Posterior cingulate gyrus (tissue), 11 donors: ENCODE results near the gene PLCB2.

Experiments used
- DNase-seq, 10 donors: peaks; one replicate each; pipeline versions ENCODE4 v3.0.0 to v3.0.0-alpha.2; 2020 to 2021; ENCODE audit warnings: mixed read lengths in 3 of 10
- intact Hi-C: fragments of 100-400 bp; cut with DNase I; formaldehyde crosslinking; loops from one replicate; pipeline ENCODE4 v1.15.1; 2023

Gene PLCB2

GRCh38 chr15:40292246-40292645 lies 15.5 kb downstream of the PLCB2 start:
- intact Hi-C loops, result no loop called here
- DNase-seq, result peak in 3 of 10 donors; percentile 25 to 53 (median 41)

DNA sequence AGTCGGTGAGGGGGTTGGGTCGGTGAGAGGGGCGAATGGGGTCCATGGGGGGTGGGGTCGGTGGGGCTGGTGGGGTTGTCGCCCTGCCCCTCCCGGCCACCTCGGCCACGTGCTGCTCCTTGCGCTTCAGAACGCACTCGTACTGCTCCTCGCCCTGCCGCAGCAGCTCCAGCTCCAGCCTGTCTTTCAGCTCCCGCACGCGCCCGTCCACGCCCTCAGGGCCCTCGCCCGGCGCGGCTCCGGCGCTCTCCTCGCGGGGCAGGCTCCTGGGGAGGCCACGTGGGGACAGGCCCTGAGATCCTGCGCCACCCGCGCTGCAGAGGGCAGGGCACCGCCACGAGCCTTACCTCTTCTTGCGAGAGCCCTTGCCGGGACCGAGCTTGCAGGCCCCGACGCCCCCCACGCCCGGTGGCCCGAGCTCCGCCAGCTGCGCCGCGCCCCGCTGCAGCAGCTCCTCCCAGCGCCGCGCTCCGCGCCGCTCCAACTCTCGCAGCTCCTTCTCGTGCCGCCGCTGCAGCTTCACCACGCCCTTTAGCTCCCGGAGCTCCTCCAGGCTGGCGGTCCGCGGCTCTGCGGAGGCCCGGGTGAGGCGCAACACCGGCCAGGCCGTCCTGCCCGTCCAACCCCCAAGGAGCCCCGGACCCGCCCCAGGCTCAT lies 16.7 kb downstream of the PLCB2 start:
- peak in 4 of 10 donors; percentile 42 to 93 (median 64) for DNase-seq
- intact Hi-C loops, result no loop called here

- intact Hi-C loops, result no loop called here
Measured at GRCh38 chr15:40290545-40290917, 17.2 kb downstream of the PLCB2 start.

GRCh38 chr15:40289140-40289775 lies 18.5 kb downstream of the PLCB2 start:
- intact Hi-C loops, result no loop called here
- DNase-seq, result peak in 3 of 10 donors; percentile 42 to 78 (median 50)

More at GRCh38 chr15:40290545-40290917, 17.2 kb downstream of the PLCB2 start:
- peak in 1 of 10 donors; percentile 70 for DNase-seq

- intact Hi-C loops, result no loop called here
- peak in 1 of 10 donors; percentile 33 for DNase-seq
Measured at GRCh38 chr15:40287968-40288367, 19.8 kb downstream of the PLCB2 start.

- intact Hi-C loops, result no loop called here
- DNase-seq, result no peak
Measured at GRCh38 chr15:40287505-40287904, 20.2 kb downstream of the PLCB2 start.

GRCh38 chr15:40286794-40287193 lies 20.9 kb downstream of the PLCB2 start:
- no peak for DNase-seq
- intact Hi-C loops, result no loop called here

- intact Hi-C loops, result no loop called here
- peak in 1 of 10 donors; percentile 80 for DNase-seq
Measured at GRCh38 chr15:40286061-40286532, 21.6 kb downstream of the PLCB2 start.

DNA sequence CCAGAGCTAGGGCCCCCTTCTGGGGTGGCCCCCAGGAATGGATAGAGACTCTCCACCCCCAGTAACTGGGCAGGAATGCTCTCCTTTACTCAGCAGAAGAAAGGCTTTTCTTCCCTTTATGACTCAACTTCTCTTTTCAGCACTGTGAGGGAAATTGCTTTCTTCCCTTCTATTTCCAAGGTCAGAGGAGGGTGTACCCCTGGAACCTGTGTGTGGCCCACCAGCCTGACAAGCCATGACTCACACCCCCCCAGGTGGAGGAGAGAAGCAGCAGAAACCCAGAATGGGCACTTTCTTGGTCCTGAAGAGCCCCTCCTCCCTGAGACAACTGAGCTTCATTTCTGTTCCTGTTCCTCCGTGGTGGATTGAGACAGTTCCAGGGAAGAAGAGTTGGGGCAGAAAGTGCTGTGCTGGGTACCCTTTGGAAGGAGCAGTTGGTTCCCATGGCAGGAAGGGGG lies 22.2 kb downstream of the PLCB2 start:
- no peak for DNase-seq
- intact Hi-C loops, result no loop called here

GRCh38 chr15:40285151-40285550 lies 22.6 kb downstream of the PLCB2 start:
- intact Hi-C loops, result no loop called here
- no peak for DNase-seq

GRCh38 chr15:40283615-40284300 lies 24.0 kb downstream of the PLCB2 start:
- peak in 1 of 10 donors; percentile 49 for DNase-seq
- intact Hi-C loops, result no loop called here

DNA sequence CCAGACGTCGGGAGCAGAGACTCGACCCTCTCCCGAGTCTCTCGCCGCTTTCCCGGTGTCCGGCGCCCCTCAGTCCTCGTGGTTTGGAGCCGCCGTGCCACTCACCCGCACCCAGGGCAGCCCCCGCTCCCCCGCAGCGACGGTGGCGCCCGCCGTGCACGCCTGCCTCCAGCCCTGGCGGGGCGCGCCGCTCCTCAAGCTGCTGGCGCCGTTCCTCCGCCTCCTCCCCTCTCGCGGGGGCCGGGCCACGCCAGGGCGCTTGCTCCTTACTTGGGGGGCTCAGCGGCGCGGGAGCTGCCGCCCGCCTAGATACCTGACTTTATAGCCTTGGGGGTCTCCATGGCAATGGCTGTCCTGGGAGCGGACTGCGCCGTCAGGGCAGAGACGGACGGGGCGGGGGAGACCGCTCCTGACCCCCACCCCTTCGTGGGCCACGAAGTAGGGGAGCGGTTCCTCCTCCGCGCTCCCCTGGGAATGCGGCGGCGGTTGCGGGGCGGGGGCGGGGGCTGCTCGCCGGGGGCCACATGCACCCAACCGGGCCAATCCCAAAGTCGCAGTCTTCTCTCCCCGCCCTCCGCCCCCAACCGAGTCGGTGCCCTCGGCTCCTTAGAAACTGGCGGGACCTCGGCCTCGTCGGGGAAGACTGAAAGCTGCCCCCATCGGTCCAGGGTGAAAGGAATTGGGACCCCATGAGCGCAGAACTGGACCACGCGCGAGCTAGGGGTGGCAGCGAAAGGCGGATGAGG lies 24.7 kb downstream of the PLCB2 start, which contains the start of gene ANKRD63:
TSS of gene ANKRD63 (minus strand) at position 196 of the 746 bp plus-strand sequence. CDS start 478 bp downstream, outside the sequence.
- peak in 1 of 10 donors; percentile 77 for DNase-seq
- intact Hi-C loops, result no loop called here

DNA sequence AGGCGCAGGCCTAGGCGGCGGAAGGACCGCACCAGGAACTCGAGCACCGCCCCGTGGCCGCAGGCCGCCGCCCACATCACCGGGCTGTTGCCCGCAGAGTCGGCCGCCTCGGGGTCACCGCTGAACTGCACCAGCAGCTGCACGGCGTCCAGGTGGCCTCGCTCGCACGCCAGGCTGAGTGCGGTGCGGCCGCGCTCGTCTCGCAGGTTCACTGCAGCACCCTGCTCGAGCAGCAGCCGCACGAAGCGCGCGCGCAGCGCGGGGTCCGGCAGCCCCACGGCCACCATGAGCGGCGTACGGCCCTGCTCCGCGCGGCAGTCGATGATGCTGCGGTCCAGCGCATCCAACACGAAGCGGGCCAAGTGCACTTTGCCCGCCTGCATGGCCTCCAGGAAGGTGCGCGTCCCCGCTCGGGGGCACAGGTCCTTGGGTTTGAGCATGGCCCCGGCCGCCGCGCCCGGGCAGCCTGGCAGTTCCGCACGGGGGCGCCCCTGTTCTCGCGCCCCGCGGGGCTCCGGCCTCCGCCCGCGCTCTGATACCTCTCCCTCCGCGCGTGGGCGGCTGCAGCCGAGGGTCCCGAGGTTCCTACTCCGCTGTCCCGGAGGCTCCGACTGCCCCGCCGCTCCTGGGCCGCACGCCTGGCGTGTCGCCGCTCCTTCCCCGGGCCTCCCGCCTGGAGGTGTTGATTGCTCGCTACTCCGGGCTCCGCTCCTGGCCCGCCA lies 25.4 kb downstream of the PLCB2 start:
- intact Hi-C loops, result no loop called here
- DNase-seq, result peak in 1 of 10 donors; percentile 71

DNA sequence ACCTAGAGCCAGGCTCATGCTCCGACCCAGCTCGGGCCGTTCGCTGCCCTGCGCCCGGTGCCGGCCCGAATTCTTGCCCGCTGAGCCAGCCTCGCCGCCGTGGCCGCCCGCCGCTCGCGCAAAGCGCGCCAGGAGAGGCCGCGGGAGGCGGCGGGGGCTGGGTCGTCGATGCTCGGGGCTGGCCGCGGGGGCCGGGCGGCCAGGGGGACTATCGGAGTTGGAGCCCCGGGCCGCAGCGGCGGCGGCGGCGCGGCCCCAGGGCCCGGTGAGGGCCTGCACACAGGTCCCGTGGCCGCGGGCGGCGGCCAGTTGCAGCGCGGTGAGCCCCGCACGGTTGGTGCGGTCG lies 26.0 kb downstream of the PLCB2 start:
- intact Hi-C loops, result no loop called here
- no peak for DNase-seq

- intact Hi-C loops, result no loop called here
- peak in 1 of 10 donors; percentile 58 for DNase-seq
Measured at GRCh38 chr15:40281057-40281800, 26.5 kb downstream of the PLCB2 start.

DNA sequence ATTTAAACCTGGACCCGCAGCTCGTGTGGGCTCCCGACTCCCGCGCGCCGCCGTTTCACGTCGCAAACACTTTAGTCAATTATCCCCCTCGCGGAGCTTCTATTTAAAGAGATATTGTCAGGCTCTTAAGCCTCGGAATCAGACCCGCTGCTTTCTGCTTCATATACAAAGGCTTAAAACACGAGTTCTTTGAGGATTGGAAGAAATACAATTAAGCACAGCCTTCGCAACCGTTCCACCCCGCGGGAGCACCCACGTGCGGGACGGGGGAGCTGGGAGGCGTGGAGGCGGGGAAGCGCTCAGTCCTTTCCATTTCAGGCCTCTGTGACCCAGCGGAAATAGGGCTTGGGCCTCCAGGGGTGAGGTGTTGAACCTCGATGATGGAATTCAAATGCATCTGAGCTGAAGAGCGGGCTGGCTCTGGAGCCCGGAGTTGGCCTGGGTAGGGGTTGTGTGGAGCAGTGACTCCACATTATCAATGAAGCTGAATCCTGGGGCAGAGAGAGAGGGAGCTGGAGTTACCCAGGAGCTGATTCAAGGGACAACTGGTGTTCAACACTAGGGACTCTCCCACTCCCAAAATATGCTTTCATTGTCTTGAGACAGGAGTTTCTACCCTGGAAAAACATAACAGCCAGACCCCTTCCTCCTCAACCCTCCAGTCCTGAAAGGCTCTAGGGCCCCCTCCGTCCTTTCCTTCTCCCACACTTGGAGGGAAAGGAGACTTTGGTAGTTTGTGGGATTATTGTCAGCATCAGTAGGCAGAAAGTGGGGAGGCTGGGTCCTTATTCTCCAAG lies 27.3 kb downstream of the PLCB2 start:
- peak in 1 of 10 donors; percentile 68 for DNase-seq
- intact Hi-C loops, result no loop called here

- peak; percentile 63 to 96 (median 78) for DNase-seq
- intact Hi-C loops, result loop anchor here (2.0 to 10.0 kb wide), 2 partner anchors 141 to 495 kb away; partner anchors contain the start of gene FSIP1
Measured at GRCh38 chr15:40279437-40280141, 28.1 kb downstream of the PLCB2 start.

DNA sequence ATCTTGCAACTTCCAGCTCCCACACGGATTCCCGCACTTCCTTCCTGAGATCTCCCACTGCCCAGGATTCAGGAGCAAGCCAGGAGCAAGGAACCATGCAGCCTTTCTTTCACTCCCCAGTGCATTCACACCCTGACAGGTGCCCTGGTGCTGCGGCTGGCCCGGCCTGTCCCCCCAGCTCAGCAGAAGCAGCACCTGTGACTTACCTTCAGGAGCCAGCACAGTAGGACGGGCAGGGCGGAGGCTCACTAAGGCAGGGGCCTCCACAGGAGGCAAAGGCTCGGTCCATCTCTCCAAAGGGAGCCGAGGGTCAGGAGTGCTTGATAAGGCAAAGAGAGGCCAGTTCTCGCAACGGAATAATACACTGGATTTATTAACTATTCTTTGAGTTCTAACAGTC lies 29.7 kb downstream of the PLCB2 start:
- intact Hi-C loops, result loop anchor here (2.0 to 10.0 kb wide), 2 partner anchors 143 to 493 kb away; partner anchors contain the start of gene FSIP1

More for the DNA sequence above, 29.7 kb downstream of the PLCB2 start:
- DNase-seq, result no peak
